LNCaP clone FGC (cell line): ENCODE data around the gene MACROD2.

ENCODE experiments used
- DNase-seq: peaks from one replicate; pipeline ENCODE4 v3.0.0-alpha.2; 2011; ENCODE audit warnings: low read depth
- H3K4me3 ChIP-seq: 2 replicates; pipeline ENCODE4 v1.5.1; 2011; ENCODE audit warnings: mild to moderate bottlenecking, low read depth, low read length, control low read depth
- TF ChIP-seq, protein P1 (sequence below): IDR thresholded peaks from 2 replicates; pipeline ENCODE4 v1.5.1; 2012; ENCODE audit warnings: mild to moderate bottlenecking; ENCODE audit not compliant: control insufficient read depth, insufficient read depth; ENCODE audit errors: extremely low read depth

MACROD2 gene

DNA sequence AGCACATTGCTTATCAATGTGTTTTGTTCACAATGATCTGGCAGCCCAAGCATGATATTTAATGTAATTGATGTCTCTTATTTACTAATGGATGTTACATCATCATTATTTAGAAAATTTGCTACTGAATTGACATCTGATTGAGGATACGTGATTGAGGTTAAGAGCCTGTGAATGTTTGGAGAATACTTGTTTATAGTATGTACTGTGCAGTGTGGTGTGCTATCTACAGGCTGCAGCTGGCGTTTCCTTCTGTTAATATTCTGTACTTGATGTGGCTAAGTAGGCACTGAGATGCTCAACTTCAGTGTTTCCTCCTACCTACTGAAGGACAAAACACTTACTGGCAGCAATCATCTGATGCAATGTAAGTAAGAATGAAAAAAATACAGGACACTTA lies 1051.7 kb downstream of the MACROD2 start:
- TF ChIP-seq, protein P1, sequence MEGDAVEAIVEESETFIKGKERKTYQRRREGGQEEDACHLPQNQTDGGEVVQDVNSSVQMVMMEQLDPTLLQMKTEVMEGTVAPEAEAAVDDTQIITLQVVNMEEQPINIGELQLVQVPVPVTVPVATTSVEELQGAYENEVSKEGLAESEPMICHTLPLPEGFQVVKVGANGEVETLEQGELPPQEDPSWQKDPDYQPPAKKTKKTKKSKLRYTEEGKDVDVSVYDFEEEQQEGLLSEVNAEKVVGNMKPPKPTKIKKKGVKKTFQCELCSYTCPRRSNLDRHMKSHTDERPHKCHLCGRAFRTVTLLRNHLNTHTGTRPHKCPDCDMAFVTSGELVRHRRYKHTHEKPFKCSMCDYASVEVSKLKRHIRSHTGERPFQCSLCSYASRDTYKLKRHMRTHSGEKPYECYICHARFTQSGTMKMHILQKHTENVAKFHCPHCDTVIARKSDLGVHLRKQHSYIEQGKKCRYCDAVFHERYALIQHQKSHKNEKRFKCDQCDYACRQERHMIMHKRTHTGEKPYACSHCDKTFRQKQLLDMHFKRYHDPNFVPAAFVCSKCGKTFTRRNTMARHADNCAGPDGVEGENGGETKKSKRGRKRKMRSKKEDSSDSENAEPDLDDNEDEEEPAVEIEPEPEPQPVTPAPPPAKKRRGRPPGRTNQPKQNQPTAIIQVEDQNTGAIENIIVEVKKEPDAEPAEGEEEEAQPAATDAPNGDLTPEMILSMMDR, result no peak
- no peak for DNase-seq
- no peak overlapping the region for H3K4me3 ChIP-seq

- DNase-seq, result no peak
- TF ChIP-seq, protein P1, result no peak
- H3K4me3 ChIP-seq, result no peak overlapping the region
Measured at GRCh38 chr20:15047601-15048000, 1052.3 kb downstream of the MACROD2 start.

DNA sequence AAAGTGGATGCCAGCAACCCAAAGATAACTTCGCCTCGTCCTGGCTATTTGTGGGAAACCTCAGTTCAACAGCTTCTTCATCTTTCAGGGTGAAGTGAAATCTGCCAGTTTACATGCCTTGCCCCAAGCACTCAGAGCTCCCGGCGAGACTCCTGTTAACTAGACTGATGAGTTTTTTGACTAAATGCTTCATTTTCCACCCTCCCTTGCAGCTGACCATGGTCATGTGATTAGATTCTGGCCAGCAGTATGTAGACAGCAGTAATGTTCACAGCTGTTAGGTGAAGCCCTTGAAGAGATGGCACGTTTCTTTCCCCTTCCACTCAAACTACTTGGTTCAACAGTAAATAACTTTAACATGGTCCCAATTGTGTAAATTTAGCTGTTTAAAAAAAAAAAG lies 1060.9 kb downstream of the MACROD2 start:
- no peak overlapping the region for H3K4me3 ChIP-seq
- no peak for DNase-seq
- TF ChIP-seq, protein P1, result no peak

- no peak overlapping the region for H3K4me3 ChIP-seq
- DNase-seq, result no peak
- TF ChIP-seq, protein P1, result no peak
Measured at GRCh38 chr20:15058841-15059240, 1063.5 kb downstream of the MACROD2 start.

DNA sequence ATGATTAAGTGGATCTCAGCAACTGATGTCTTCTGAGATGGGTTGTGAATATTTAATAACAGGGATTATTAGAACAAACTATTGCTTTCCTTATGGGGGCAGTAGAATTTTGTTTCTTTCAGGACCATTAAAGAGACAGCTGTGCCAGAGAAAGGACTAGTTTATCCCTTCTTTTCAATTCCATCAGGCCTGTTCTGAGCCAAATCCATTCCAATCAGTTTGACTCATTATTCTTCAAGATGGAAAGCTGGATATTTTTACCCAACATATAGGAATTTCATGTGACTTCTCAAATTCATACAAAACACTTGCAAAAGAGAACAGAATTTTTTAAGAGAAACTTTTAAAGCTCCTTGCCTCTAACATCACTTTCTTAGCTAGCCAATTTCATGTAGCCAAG lies 1064.1 kb downstream of the MACROD2 start:
- no peak for DNase-seq
- no peak overlapping the region for H3K4me3 ChIP-seq
- TF ChIP-seq, protein P1, result no peak

DNA sequence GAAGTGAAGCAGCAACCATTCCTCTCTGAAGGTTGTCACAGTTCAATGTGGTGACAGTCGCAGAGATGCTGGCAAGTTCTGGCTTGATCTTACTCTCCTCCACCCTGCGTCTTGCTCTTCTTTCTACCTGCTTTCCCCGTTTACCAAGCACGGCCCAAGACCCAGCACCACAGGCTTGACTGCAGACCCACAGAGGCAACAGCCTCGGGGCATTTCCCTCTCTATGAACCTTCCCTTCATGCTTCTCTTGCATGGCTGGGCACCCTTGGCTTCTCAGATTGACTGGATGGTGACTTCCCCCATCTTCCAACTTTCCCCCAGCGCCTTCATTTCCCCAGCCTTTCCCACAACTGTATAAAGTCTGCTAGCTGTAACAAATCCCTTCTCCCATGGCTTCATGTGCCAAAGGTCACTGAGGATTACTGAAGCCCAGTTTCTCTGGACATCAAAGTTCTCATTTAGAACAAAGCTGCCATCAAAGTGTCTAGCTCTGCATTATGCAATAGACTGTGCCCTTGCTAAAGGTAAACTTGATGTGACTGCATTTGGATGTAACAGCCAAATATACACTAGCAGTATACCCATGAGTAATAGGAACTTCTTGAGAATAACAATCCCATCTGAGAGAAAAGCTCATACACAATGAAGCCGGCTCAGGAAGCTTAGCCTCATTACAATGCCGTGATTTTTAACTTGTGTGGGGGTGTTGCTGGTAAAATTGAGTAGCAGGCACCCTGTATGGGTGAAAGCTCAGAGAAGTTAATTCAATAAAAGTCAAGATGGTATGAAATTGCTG lies 1065.1 kb downstream of the MACROD2 start:
- DNase-seq, result no peak
- TF ChIP-seq, protein P1, result no peak
- H3K4me3 ChIP-seq, result no peak overlapping the region

GRCh38 chr20:15061061-15061430 lies 1065.7 kb downstream of the MACROD2 start:
- DNase-seq, result no peak
- no peak overlapping the region for H3K4me3 ChIP-seq
- TF ChIP-seq, protein P1, result no peak
